Measurements from ENCODE around the gene SZRD1. TPM values are rescaled to one million over a fixed set of nuclear protein-coding genes. Genes with fewer than 3 reads are reported as not detected.

Gene SZRD1
- total RNA-seq, 1 experiment from 2014 or later = 175 TPM

DNA sequence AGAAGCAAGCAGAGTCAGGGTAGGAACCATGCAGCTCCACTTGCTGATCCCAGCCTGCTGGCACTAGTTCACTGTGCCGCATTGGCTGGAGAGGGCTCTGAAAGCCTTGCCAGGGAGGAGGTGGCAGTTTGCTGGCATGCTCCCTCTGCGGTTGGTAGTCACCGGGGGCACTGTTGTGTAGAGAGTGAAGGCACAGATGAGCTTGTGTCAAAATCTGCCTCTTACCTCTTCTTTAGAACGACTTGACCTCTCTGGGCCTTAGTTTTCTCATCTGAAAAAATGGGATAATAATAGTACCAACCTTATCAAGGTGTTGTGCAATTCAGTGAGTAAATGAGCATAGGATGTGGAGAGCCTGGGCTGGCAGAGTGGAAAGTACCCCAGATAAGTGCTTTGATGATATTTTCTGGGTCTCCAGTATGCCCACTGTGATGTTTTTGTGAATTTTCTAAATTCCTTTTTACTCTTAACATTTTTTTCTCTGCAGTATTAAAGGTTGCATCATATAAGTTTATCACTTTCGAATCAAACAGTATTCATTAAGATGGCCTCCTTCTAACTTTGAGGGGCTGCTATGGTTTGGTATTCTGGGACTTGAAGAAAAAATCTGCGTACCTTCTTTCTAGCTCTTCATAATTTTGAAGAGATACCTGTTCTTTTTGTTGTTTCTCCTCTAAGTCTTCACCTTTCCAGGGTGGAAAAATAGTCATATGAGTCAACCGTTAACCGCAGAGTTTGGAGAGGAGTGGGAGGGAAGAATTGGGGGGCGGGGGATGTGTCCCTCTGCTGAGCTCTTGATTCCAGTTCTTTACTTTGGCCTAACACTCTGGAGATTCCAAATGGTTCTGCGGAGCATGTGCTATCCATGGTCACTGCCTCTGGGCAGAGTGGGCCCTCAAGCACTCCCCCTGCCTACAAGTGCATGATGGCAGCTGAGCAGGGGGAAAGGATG is 26.8 kb downstream of the SZRD1 start:
- DNase-seq (ENCODE audit: low read depth) = no peak

DNA sequence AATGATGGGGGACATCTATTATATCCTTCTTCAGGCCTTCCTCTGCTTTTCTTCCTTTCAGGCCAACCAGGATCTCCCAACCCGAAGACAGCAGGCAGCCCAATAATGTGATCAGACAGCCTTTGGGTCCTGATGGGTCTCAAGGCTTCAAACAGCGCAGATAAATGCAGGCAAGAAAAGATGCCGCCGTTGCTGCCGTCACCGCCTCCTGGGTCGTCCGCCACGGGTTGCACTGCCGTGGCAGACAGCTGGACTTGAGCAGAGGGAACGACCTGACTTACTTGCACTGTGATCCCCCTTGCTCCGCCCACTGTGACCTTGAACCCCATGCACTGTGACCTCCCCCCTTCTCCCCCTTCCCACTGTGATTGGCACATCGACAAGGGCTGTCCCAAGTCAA is 27.9 kb downstream of the SZRD1 start:
- no peak for DNase-seq (ENCODE audit: low read depth)

DNA sequence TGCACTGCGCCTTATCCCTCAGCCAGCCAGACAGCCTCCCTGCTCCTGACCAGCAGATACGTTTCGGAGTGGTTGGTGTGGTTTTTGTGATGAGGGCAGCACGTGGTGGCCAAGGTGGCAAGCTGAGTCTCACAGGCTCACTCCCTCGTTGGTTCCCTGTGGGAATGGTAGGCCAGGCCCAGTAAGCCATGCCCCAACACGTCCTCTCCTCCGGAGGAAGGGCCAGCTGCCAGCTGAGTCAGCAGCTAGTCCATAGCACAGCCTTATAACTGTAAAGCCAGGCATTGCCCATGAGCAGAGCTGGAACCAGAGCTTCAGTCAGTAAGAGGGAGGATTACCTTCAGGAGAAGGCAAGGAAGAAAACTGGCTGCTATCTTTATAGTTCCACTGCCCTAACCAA is 29.5 kb downstream of the SZRD1 start:
- DNase-seq (ENCODE audit: low read depth) = peak; percentile 75

DNA sequence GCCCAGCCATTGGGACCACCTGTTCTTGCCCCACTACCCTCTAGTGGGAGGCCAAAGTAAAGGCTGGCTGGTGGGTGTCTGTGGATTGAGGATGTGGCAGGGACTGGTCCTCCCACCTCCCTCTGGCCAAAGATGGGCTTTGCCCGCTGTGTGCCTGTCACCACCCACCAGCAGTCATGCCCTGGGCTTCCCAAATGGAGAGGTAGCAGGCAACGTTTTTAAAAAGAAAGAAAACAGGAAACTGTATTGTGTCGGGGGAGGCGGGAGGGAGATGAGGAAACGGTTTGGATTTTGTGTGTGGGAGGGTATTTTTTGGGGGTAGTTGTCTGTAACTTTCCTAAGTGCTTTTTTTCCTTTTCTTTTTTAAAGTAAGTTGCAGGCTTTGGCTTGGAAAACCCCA is 30.1 kb downstream of the SZRD1 start:
- DNase-seq (ENCODE audit: low read depth) = no peak

DNA sequence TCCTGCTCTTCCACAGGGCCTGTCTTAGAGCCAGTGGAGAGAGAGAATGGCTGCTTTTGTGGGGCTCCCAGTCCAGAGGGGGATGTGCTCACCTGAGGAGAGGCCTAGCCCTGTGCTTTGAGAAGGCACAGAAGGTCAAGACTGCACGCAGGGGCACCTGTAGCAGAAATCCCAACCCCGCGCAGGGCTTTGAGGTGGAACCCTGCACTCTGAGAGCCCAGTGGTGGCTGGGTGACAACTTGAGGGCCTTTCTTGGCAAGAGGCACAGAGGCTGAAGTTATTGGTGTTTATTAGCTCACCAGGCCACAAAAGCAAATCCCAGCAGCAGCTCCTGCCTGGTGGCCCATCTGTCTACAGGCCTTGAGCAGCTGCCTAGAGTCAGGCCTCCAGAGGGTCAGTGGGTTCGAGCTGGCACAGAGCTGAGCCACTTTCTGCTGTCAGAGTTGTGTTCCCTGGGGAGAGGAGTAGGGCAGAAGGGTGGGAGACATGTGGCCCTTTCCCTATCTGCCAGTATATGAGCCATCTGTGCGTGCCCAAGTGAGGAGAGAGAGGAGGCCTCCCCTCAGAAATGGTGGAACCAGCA is 31.4 kb downstream of the SZRD1 start:
- no peak for DNase-seq (ENCODE audit: low read depth)

DNA sequence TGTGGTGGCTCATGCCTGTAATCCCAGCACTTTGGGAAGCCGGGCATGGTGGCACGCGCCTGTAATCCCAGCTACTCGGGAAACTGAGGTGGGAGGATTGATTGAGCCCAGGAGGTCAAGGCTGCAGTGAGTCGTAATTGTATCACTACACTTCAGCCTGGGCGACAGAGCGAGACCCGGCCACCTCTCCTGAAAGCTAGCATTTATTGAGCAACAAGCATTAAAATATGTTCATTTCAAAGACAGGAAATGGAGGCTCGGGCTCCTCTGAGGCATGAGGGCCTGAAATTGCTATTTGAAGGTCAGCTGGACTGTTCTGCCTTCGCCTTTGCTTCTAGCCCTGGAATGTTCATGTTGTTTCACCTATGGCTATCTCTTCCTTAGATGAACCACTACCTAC is 35.7 kb downstream of the SZRD1 start:
- peak; percentile 18 for DNase-seq (ENCODE audit: low read depth)

DNA sequence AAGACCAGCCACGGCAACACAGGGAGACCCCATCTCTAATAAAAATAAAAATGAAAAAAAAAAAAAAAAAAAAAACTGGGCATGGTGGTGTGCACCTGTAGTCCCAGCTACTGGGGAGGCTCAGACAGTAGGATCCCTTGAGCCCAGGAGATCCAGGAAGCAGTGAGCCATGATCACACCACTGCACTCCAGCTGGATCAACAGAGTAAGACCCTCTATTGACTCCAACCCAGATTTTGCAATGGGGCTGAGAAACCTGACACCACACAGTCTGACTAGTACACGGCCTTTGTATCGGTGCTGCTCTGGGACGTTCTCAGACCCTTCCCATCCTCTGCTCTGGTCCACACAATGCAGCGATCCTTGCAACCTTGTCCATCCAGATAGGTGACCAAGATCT is 38.4 kb downstream of the SZRD1 start:
- no peak for DNase-seq (ENCODE audit: low read depth)

DNA sequence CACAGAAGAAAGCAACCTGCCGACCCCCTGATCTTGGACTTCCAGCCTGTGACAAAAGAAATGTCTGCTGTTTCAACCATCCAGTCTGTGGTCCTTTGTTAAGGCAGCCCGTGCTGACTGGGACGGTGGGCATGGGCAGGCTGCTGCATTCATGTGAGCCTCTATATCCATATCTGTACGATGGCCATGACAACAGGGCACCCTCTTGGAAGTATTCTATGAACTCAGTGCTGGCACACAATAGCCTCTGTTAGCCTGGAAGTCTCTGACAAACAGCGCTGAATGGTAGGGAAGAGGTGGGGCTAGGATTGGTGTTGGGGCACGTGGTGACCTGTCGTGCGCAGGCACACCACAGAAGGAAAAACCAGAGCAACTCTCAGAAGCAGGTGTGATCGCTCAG is 39.8 kb downstream of the SZRD1 start:
- no peak for DNase-seq (ENCODE audit: low read depth)

DNA sequence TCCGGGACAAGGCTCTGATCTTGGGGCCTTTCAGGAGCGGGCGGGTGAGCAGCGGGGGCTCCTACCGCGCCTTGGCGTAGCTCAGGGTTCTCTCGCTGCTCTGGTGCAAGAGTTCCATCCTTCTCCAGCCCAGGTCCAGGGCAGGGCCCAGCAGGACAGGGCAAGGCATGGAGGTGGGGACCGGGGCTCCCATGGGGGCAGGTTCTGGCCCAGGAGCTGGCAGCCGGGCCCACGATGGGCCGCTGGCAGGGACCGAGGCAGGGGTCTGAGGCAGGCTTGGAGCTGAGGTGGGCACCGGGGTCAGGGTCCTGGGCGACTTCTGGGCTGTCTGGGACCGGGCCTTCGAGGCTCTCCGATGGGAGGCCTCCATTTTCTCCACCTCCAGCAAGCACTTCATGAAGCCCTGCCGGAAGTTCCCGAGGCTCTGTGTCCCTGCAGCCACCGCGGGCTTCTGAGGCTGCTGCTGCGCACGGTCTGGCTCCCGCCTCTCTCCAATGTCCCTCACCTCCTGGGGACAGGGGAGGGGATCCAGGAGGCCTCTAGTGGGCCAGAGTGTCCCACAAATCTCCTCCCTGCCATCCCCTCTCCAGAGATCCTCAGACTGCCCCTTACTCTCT is 42.6 kb downstream of the SZRD1 start:
- no peak for DNase-seq (ENCODE audit: low read depth)

DNA sequence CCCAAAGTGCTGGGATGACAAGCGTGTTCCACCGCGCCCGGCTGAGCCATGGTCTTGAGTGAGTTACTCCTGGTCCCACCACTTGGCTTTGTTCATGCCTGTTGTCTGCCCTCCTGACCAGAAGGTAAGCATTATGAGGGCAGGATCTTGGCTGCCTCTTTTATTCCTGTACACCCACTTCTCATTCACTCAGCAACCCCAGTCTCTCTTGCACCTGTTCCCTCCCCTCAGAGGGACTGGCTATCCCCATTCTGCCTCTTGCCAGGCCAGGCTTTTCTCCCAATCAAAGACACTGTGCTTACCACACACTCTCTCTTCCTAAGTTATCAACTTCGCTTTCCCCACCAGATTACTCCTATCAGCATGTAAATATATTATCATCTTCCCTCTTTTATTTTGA is 43.8 kb downstream of the SZRD1 start:
- no peak for DNase-seq (ENCODE audit: low read depth)

DNA sequence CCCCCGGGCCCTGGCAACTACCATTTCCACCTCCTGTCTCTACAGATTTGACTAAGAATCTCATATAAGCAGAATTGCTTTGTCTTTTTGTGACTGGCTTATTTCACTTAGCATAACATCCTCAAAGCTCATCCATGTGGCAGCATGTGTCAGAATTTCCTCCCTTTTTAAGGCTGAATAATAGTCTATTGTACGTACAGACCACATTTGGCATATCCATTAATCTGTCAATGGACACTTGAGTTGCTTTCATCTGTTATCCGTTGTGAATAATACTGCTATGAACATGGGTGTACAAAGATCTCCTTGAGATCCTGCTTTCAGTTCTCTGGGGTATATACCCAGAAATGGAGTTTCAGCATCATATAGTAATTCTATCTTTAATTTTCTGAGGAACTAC is 46.1 kb downstream of the SZRD1 start:
- DNase-seq (ENCODE audit: low read depth) = peak; percentile 10

DNA sequence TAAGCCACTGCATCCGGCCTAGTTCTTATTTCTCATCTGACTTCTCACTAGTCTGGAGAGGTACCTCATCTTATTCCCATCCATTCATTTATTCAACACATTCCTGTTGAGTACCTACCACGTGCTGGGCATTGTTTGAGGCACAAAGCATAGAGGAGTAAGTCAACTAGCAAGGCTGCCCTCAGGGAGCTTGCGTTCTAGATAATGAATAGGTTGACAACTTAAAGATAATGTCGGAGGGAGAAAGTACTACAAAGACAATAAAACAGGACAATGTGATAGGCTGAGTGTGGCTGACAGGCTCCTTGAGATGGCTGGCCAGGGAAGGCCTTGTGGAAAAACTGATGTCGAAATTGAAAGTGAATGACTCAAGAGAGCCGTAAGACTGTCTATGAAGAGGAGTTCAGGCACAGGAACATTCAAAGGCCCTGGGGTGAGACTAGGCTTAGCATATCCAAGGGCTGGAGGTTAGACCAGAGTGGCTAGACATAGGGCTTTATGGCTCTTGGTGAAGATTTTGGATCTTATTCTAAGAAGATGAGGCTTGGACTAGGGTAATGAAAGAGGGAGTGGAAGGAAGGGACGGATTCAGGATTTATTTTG is 51.9 kb downstream of the SZRD1 start:
- DNase-seq (ENCODE audit: low read depth) = no peak

DNA sequence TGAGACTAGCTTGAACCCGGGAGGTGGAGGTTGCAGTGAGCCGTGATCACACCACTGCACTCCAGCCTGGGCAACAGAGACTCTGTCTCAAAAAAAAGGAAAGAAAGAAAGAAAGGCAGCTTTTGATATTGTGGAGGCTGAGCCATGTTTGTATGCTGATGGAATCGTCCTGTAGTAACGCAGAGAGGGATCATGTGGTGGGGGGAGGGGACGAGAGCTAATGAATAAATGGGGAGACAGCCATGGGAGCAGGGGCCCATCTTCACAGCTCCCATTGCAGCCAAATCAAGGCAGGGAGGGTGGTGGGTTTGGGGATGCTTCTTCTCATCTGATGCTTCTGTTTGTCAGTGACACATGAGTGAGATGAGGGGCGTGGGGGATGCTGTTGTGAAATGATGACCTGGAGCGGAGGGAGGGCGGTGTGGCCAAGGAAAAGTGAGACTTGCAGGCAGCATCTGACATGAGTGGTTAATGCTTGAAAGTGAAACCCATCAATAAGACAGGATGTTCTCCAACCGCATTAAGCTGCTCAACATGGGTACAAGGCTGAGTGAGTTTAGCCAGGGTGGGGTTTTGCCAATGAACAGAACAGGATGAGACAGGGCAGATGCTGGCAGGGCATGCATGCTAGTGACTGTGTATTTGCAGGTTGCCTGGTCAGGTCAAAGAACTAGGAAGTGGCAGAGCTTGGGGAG is 53.5 kb downstream of the SZRD1 start:
- peak; percentile 39 for DNase-seq (ENCODE audit: low read depth)

DNA sequence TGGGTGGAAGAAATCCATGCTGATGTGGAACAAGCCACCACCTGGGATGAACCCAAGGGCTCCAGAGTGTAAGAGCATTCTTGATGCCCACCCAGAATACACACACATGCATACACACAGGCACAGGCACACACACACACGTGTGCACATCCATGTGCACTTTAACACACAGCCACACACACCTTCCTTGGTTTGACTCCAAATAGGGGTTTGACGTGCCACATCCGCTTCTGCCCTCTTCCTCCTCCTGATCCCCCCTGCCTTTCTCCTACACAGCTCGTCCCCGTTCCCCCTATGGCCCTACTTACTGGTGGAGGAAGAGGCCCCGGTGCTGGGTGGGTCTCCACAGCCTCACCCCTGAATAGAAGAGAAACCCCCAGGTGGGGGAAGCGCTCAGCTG is 54.2 kb downstream of the SZRD1 start:
- no peak for DNase-seq (ENCODE audit: low read depth)

DNA sequence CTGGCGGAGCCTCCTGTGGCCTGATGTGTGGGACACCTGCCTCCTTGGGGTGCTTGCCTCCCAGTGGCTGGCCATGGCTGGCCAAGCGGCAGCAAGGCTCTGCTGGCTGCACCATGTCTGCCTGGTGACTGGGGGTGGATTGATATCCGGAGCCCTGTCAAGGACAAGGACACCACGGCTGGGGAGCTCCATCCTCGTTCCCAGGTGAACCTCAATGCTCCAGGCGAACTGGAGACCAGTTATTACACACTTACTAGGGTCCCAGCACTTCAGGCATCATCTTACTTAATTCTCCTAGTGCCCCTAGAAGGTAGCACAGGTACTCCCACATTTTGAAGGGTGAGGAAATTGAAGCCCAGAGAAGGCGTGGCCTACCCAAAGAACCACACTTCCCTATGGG is 55.0 kb downstream of the SZRD1 start:
- DNase-seq (ENCODE audit: low read depth) = no peak

DNA sequence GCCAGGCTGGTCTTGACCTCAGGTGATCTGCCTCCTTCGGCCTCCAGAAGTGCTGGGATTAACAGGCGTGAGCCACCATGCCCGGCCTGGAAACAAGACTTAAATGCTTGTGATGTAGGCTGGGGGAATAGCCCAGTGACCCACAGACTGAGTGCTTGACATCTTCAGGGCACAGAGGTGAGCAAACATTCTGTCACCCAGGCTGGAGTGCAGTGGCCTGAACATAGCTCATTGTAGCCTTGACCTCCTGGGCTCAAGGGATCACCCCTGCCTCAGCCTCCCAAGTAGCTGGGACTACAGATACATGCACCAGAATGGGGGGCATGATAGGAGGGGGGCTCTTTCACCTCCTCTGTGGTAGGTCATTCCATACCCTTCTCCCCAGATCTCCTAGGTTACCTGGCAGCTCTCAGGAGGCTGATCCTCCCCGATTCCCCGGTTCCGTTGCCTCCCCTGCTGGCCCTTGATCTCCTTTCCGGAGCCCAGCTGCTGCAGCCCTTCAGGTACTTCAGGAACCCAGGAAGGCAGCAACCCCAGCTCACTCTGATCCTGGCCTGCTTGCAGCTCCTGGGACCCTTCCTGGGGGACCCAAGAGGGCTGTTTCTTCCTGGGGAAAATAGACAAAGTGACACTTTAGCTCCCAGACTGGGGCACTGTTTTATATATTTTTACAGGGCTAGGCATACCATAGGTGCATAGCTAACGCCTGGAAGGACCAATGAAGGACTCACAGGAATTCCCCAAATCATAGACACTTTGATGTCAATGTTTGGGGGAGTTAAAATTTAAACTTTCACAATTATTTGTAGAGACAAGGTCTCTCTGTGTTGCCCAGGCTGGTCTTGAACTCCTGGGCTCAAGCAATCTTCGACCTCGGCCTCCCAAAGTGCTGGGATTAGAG is 58.3 kb downstream of the SZRD1 start:
- no peak for DNase-seq (ENCODE audit: low read depth)

DNA sequence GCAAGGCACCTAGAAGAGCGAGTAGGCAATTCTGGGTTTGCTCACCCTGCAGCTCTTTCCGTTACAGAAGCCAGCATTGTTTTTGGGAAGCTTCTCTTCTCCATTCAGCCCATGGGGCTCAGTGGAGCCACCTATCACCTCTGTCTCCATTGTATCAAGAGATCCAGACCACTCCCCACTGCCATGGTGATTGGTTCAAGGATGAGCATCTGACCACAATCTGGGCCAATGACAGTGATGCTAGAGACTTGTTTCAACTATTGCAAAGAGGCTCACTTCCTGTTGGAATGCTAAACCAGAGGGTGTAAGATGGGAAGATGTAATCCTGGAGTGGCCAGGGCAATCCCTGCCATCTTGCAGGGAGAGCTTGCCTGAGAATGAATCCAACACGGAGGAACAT is 63.6 kb downstream of the SZRD1 start:
- peak; percentile 65 for DNase-seq (ENCODE audit: low read depth)

DNA sequence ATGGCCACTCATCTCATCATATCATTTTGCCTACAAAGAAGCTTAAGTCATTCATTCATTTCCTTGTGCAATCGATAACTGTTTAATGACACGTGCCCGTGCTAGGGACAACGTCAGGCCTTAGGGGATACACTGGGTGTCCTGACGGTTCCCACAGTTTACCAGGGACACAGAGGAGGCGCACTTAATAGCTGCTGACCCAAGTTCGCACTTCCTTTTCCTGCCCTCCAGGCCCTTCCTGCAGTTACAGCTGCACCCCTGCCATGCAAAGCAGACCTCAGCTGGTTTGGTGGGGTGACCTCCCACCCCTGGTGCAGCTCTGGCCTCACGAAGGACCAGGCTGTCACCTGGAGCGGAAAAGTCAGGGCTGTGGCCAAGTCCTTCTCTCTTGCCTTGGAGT is 66.0 kb downstream of the SZRD1 start:
- no peak for DNase-seq (ENCODE audit: low read depth)

DNA sequence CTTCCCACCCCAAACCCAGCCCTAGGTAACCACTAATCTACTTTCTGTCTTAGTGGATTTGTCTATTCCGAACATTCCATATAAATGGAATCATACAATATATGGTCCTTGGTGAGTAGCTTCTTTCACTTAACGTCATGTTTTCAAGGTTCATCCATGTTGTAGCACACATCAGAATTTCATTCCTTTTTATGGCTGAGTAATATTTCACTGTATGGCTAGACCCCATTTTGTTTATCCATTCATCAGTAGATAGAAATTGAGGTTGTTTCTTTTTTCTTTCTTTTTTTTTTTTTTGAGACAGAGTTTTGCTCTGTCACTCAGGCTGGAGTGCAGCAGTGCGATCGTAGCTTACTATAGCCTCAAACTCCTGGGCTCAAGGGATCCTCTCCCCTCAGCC is 67.0 kb downstream of the SZRD1 start:
- no peak for DNase-seq (ENCODE audit: low read depth)

DNA sequence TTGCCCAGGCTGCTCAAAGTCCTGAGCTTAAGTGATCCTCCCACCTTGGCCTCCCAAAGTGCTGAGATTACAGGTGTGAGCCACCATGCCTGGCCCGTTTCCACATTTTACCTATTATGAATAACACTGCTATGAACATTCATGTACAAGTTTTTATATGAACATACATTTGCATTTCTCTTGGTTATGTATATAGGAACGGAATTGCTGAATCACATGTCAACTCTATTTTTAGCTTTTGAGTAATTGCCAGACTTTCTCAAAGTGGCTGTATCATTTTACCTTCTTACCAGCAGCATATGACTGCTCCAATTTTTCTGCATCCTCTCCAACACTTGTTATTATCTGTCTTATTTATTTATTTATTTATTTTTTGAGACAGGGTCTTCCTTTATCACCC is 67.5 kb downstream of the SZRD1 start:
- DNase-seq (ENCODE audit: low read depth) = no peak

All from HT1080 (cell line).